Breast epithelium (tissue), 3 donors: ENCODE results near the gene FAM50B.

Source experiments
- POLR2AphosphoS5 ChIP-seq, 3 donors: sonication (generic); formaldehyde crosslinking; IDR thresholded peaks; one replicate each; pipeline ENCODE4 v1.6.1; 2017; ENCODE audit warnings: antibody characterized with exemption in 3 of 3
- TF ChIP-seq, protein P1 (sequence below), 3 donors: fragments of 450-650 bp; IDR thresholded peaks; one replicate each; pipeline ENCODE4 v1.5.1; 2016 to 2017; ENCODE audit warnings: antibody characterized with exemption in 3 of 3, mild to moderate bottlenecking in 3 of 3, moderate library complexity in 3 of 3

GRCh38 chr6:3879194-3879952, 30.2 kb downstream of the FAM50B start:
- no peak for TF ChIP-seq POLR2AphosphoS5 (IDR thresholded peaks at IDR 0.05)
- TF ChIP-seq, protein P1, sequence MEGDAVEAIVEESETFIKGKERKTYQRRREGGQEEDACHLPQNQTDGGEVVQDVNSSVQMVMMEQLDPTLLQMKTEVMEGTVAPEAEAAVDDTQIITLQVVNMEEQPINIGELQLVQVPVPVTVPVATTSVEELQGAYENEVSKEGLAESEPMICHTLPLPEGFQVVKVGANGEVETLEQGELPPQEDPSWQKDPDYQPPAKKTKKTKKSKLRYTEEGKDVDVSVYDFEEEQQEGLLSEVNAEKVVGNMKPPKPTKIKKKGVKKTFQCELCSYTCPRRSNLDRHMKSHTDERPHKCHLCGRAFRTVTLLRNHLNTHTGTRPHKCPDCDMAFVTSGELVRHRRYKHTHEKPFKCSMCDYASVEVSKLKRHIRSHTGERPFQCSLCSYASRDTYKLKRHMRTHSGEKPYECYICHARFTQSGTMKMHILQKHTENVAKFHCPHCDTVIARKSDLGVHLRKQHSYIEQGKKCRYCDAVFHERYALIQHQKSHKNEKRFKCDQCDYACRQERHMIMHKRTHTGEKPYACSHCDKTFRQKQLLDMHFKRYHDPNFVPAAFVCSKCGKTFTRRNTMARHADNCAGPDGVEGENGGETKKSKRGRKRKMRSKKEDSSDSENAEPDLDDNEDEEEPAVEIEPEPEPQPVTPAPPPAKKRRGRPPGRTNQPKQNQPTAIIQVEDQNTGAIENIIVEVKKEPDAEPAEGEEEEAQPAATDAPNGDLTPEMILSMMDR (IDR thresholded peaks at IDR 0.05) = no peak
